Activated naive CD8-positive, alpha-beta T cell treated with anti-CD3 and anti-CD28 coated beads for 36 hours (primary cell): ENCODE data around the gene DCTN1. TPM values are rescaled to one million over a fixed set of nuclear protein-coding genes. Genes with fewer than 3 reads are reported as not detected.

Source experiments
- DNase-seq: peaks from one replicate; pipeline ENCODE4 v3.0.0; 2021
- H3K27ac Mint-ChIP-seq: one replicate; pipeline ENCODE4 v1.8.0; 2022; ENCODE audit warnings: mild to moderate bottlenecking, moderate library complexity, mixed read lengths
- H3K27me3 Mint-ChIP-seq: one replicate; pipeline ENCODE4 v1.8.0; 2022; ENCODE audit warnings: mild to moderate bottlenecking, mixed read lengths
- H3K36me3 Mint-ChIP-seq: one replicate; pipeline ENCODE4 v1.8.0; 2021; ENCODE audit warnings: mild to moderate bottlenecking, mixed read lengths
- H3K4me1 Mint-ChIP-seq: one replicate; pipeline ENCODE4 v1.8.0; 2021; ENCODE audit warnings: mixed read lengths
- H3K4me3 Mint-ChIP-seq: one replicate; pipeline ENCODE4 v1.8.0; 2022; ENCODE audit warnings: mild to moderate bottlenecking, moderate library complexity, mixed read lengths
- H3K9me3 Mint-ChIP-seq: one replicate; pipeline ENCODE4 v1.8.0; 2022; ENCODE audit warnings: mixed read lengths
- total RNA-seq, 2 experiments: library from RNA; stranded (reverse); gene quantifications; one replicate each; pipeline ENCODE4 v1.2.3, GENCODE V29; 2021

The DCTN1 gene
- total RNA-seq, 2 experiments from 2014 or later: 93.6 to 94.1 TPM

- Mint-ChIP-seq H3K27ac (no peak overlapping the region), H3K36me3 (no peaks in the 10 kb centered on the region), H3K4me1 (no peaks in the 10 kb centered on the region), H3K4me3 (no peak overlapping the region), H3K9me3 (no peaks in the 10 kb centered on the region), H3K27me3 (no peaks in the 10 kb centered on the region)
- DNase-seq: peak; percentile 7
These were observed 46.9 kb downstream of the DCTN1 start for GRCh38 chr2:74333175-74333574.

- Mint-ChIP-seq H3K9me3 (no peaks in the 10 kb centered on the region), H3K36me3 (no peaks in the 10 kb centered on the region), H3K4me3 (no peak overlapping the region), H3K27ac (no peak overlapping the region), H3K4me1 (no peaks in the 10 kb centered on the region), H3K27me3 (no peaks in the 10 kb centered on the region)
- DNase-seq: no peak
These were observed 47.4 kb downstream of the DCTN1 start for GRCh38 chr2:74332550-74333174.

GRCh38 chr2:74328573-74328972 lies 51.5 kb downstream of the DCTN1 start:
- H3K36me3 Mint-ChIP-seq: no peaks in the 10 kb centered on the region
- no peaks in the 10 kb centered on the region for H3K27me3 Mint-ChIP-seq
- no peaks in the 10 kb centered on the region for H3K9me3 Mint-ChIP-seq
- H3K27ac Mint-ChIP-seq: no peak overlapping the region
- DNase-seq: no peak
- H3K4me1 Mint-ChIP-seq: no peaks in the 10 kb centered on the region
- H3K4me3 Mint-ChIP-seq: no peak overlapping the region

- Mint-ChIP-seq H3K27ac (no peak overlapping the region), H3K36me3 (no peaks in the 10 kb centered on the region), H3K27me3 (no peaks in the 10 kb centered on the region), H3K4me1 (no peaks in the 10 kb centered on the region), H3K9me3 (no peaks in the 10 kb centered on the region), H3K4me3 (no peak overlapping the region)
- no peak for DNase-seq
These were observed 52.0 kb downstream of the DCTN1 start for GRCh38 chr2:74328074-74328473.

GRCh38 chr2:74327627-74328026 lies 52.5 kb downstream of the DCTN1 start:
- no peaks in the 10 kb centered on the region for H3K27me3 Mint-ChIP-seq
- no peaks in the 10 kb centered on the region for H3K4me1 Mint-ChIP-seq
- H3K36me3 Mint-ChIP-seq: no peaks in the 10 kb centered on the region

GRCh38 chr2:74327199-74327598 lies 52.9 kb downstream of the DCTN1 start:
- DNase-seq: no peak
- Mint-ChIP-seq H3K4me3 (no peak overlapping the region), H3K27ac (no peak overlapping the region), H3K9me3 (no peaks in the 10 kb centered on the region), H3K36me3 (no peaks in the 10 kb centered on the region), H3K4me1 (no peaks in the 10 kb centered on the region), H3K27me3 (no peaks in the 10 kb centered on the region)

More at GRCh38 chr2:74327627-74328026, 52.5 kb downstream of the DCTN1 start:
- no peak overlapping the region for H3K4me3 Mint-ChIP-seq
- no peaks in the 10 kb centered on the region for H3K9me3 Mint-ChIP-seq
- no peak overlapping the region for H3K27ac Mint-ChIP-seq
- no peak for DNase-seq

- H3K27ac Mint-ChIP-seq: no peak overlapping the region
- no peak overlapping the region for H3K4me3 Mint-ChIP-seq
- H3K36me3 Mint-ChIP-seq: no peaks in the 10 kb centered on the region
- no peaks in the 10 kb centered on the region for H3K9me3 Mint-ChIP-seq
- no peaks in the 10 kb centered on the region for H3K4me1 Mint-ChIP-seq
- no peaks in the 10 kb centered on the region for H3K27me3 Mint-ChIP-seq
- no peak for DNase-seq
These were observed 54.3 kb downstream of the DCTN1 start for GRCh38 chr2:74325815-74326214.

GRCh38 chr2:74321737-74322136 lies 58.4 kb downstream of the DCTN1 start:
- peaks cover 3% of the 10 kb centered on the region for H3K36me3 Mint-ChIP-seq
- H3K27ac Mint-ChIP-seq: no peak overlapping the region
- DNase-seq: no peak
- H3K4me3 Mint-ChIP-seq: no peak overlapping the region
- no peaks in the 10 kb centered on the region for H3K4me1 Mint-ChIP-seq
- no peaks in the 10 kb centered on the region for H3K27me3 Mint-ChIP-seq
- H3K9me3 Mint-ChIP-seq: no peaks in the 10 kb centered on the region

GRCh38 chr2:74317701-74318100 lies 62.4 kb downstream of the DCTN1 start:
- Mint-ChIP-seq H3K27ac (no peak overlapping the region), H3K4me3 (no peak overlapping the region), H3K36me3 (peaks cover 4% of the 10 kb centered on the region), H3K27me3 (no peaks in the 10 kb centered on the region), H3K9me3 (no peaks in the 10 kb centered on the region), H3K4me1 (no peaks in the 10 kb centered on the region)
- no peak for DNase-seq

GRCh38 chr2:74316627-74317295 lies 63.4 kb downstream of the DCTN1 start:
- Mint-ChIP-seq H3K9me3 (no peaks in the 10 kb centered on the region), H3K27me3 (no peaks in the 10 kb centered on the region), H3K36me3 (peaks cover 4% of the 10 kb centered on the region), H3K27ac (no peak overlapping the region), H3K4me1 (no peaks in the 10 kb centered on the region), H3K4me3 (no peak overlapping the region)
- no peak for DNase-seq

- H3K4me1 Mint-ChIP-seq: no peaks in the 10 kb centered on the region
- H3K9me3 Mint-ChIP-seq: no peaks in the 10 kb centered on the region
- DNase-seq: no peak
- no peaks in the 10 kb centered on the region for H3K27me3 Mint-ChIP-seq
- no peak overlapping the region for H3K4me3 Mint-ChIP-seq
- H3K27ac Mint-ChIP-seq: no peak overlapping the region
- H3K36me3 Mint-ChIP-seq: peaks cover 2% of the 10 kb centered on the region
These were observed 66.0 kb downstream of the DCTN1 start for GRCh38 chr2:74314107-74314506.

- Mint-ChIP-seq H3K4me3 (no peak overlapping the region), H3K9me3 (no peaks in the 10 kb centered on the region), H3K36me3 (peaks cover 2% of the 10 kb centered on the region), H3K27ac (no peak overlapping the region), H3K4me1 (no peaks in the 10 kb centered on the region), H3K27me3 (no peaks in the 10 kb centered on the region)
- no peak for DNase-seq
These were observed 66.6 kb downstream of the DCTN1 start for GRCh38 chr2:74313497-74313896.

- H3K36me3 Mint-ChIP-seq: peaks cover 2% of the 10 kb centered on the region
- no peaks in the 10 kb centered on the region for H3K27me3 Mint-ChIP-seq
- H3K9me3 Mint-ChIP-seq: no peaks in the 10 kb centered on the region
- H3K27ac Mint-ChIP-seq: no peak overlapping the region
- no peak overlapping the region for H3K4me3 Mint-ChIP-seq
- no peaks in the 10 kb centered on the region for H3K4me1 Mint-ChIP-seq
- no peak for DNase-seq
These were observed 67.2 kb downstream of the DCTN1 start for GRCh38 chr2:74312913-74313312.
